HG03469 (cell line): ENCODE data around the gene ETV7.

Experiments
- ATAC-seq: cut with Tn5 transposase; IDR thresholded peaks from one replicate; pipeline ENCODE4 v1.9.1; 2021; ENCODE audit warnings: mild to moderate bottlenecking, moderate library complexity, moderate number of reproducible peaks; ENCODE audit not compliant: unreplicated experiment

ETV7 gene

GRCh38 chr6:36327226-36327918 is 60.1 kb downstream of the ETV7 start:
- no peak for ATAC-seq

- no peak for ATAC-seq
These were observed 61.0 kb downstream of the ETV7 start for GRCh38 chr6:36326356-36326995.

- no peak for ATAC-seq
These were observed 62.8 kb downstream of the ETV7 start for GRCh38 chr6:36324715-36325114.

GRCh38 chr6:36324191-36324590 is 63.3 kb downstream of the ETV7 start:
- no peak for ATAC-seq

GRCh38 chr6:36323062-36323461 is 64.4 kb downstream of the ETV7 start:
- no peak for ATAC-seq

- no peak for ATAC-seq
These were observed 64.9 kb downstream of the ETV7 start for GRCh38 chr6:36322591-36322990.

- no peak for ATAC-seq
These were observed 67.0 kb downstream of the ETV7 start for GRCh38 chr6:36320475-36320874.

- ATAC-seq, result no peak
These were observed 67.6 kb downstream of the ETV7 start for GRCh38 chr6:36319821-36320220.

GRCh38 chr6:36319436-36319762 is 68.1 kb downstream of the ETV7 start:
- no peak for ATAC-seq

GRCh38 chr6:36318690-36319435 is 68.6 kb downstream of the ETV7 start:
- ATAC-seq, result no peak

- no peak for ATAC-seq
These were observed 69.8 kb downstream of the ETV7 start for GRCh38 chr6:36317623-36318022.
